Kidney capillary endothelial cell (primary cell): ENCODE results near the gene BCL2.
"Not testable (repeated sequence)": the region's sequence is repeated elsewhere in the genome, so short reads cannot be mapped to it uniquely, and the experiment has no call there.

Source experiments
- DNase-seq: peaks from one replicate; pipeline ENCODE4 v3.0.0-alpha.2; 2018; ENCODE audit warnings: low spot score

BCL2 gene

DNA sequence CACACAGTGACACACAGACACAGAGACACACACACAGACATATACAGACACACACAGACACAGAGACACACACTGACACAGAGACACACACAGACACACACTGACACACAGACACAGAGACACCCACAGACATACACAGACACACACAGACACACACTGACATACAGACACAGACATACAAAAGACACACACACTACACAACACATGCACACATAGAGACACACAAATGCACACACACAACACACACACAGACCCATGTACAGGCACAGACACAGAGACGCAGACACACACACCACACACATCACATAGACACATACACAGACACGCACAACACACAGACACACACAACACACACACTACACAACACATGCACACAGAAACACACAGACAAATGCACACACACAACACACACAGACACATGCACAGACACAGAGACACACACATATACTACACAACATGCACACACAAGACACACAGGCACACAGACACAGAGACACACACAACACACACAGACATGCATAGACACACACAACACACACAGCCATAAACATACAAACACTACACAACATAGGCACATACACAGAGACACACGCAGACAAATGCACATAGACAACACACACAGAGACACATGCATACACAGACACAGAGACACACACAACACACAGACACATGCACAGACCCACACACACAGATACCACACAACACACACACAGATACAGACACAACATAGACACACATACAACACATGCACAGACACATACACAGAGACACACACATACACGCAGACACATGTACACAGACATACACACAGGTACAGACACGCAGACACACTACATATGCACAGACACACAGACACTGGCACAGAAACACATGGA lies 120.5 kb downstream of the BCL2 start:
- no peak for DNase-seq

DNA sequence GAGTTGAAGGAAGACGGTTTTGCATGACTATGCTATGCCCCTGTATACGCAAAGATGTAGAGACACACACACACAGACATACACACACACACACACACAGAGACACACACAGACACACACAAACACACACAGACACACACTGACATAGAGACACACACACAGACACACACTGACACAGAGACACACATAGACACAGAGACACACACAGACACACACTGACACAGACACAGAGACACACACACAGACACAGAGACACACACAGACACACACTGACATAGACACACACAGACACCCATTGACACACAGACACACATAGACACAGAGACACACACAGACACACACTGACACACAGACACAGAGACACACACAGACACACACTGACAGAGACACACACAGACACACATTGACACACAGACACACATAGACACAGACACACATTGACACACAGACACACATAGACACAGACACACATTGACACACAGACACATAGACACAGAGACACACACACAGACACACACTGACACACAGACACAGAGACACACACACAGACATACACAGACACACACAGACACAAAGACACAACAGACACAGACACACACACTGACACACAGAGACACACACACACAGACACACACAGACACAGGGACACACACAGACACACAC lies 121.3 kb downstream of the BCL2 start:
- no peak for DNase-seq

DNA sequence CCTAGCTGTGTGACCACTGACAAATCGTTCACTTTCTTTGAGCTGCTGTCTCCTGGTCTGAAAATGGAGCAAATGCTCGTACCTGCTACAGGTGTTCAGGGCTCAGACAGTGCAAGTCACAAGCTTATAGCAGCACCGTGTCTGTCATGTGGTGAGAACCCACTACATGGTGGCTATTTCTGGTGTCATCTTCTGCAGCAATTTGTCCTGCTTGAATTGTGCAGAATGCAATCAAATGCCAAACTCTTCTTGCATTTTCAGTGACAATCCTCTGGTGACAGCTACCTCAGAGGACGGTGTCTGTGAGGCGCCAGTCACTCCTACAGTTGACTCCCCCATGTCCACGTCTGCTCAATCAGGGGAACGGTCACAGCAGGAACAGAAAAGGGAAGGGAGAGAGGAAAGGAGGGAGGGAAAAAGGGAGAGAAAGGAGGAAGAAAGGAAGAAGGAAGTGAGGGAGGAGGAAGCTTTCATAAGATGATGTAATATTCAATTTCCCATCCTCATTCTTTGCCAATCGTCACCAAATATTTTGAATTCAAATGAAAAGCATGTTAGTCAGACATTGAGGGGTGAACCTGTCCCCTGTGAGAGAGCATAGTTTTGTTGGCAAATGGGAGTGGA lies 122.2 kb downstream of the BCL2 start:
- DNase-seq = no peak

DNA sequence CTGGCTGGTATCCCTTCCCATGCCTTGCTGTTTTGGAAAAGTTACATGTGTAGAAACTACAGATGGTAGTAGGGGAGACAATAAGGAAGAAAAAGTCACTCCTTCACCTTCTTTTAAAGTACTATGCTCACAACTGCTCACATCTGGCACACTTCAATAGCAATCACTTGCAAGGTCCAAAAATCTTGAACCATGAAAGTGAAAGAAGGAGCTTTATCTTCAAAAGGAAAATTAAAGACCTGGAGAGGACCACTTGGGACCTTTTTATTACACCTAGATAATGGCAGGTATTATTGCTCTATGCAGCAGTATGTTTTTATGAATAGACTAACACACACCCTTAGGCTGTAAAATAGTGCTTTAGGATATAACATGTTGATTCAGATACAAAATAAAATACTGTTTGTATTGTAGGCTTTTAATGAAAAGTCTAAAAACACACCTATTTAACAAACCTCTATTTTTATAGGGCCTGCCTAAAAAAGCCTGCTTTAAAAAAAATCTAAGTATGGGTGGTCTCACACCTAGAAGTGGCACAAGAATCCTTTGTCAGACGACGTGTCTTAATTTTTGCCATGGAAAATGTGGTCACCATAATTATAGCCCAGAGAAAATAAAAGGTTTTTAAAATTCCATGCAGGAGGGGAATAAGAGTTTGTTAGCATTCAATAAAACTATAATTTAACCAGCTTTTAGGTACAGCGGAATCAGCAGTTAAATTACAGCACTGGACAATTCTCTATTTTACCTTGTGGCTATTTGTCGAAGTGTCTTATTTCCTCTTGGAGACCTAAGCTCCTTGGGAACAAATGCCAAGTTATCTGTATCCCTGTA lies 124.0 kb downstream of the BCL2 start:
- no peak for DNase-seq

DNA sequence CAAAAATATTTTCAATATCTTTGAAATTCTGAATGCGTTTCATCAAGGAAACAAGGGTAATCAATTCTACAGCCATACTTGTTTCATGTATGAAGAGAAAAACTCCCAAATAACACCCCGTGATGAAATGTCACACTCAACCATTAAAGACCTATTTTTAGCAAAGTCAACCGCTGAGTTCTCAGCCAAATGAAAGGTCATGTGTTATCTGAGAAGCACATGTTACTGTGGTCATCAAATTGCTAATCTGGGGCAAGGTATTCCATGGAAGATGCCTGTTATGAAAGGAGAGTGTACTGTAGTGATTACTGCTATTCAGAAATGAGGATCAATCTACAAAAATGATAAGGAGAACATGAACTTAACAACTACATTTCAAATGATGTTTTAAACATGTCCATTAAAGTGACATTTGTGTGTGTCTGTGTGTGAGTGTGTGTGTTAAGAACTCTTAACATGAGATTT lies 126.7 kb downstream of the BCL2 start:
- DNase-seq = no peak

DNA sequence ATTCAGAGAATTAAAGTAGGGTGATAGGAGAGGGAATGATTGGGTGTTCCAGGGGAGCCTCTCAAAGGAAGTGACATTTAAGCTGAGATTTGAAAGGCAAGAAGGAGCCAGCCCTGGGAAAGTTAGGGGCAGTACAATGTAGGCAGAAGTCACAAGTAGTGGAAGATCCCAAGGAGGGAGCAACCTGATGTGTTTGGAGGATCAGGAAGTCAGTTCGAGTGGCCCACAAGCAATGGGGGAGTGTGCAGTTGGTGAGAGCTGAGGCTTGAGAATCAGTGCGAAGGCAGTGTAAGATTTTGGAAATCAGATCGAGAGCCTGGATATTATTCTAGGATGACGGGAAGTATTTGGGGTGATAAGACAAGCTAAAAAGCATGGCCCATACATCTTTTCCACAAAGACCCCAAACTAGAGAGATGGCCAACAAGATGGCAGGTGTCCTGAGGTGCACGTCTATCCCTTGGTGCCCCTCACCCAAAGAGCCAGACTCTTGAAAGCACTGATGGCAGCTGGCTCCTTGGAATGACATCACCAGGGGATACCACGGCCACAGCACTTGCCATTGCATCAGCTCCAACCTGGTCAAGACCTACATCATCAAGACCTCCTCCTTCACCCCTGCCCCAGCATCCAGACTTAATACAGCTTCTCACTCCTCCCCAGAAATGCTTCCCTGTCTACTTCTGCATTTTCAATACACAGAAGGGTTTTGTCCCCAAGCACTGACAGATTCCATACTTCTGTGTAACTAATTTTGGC lies 127.3 kb downstream of the BCL2 start:
- no peak for DNase-seq

DNA sequence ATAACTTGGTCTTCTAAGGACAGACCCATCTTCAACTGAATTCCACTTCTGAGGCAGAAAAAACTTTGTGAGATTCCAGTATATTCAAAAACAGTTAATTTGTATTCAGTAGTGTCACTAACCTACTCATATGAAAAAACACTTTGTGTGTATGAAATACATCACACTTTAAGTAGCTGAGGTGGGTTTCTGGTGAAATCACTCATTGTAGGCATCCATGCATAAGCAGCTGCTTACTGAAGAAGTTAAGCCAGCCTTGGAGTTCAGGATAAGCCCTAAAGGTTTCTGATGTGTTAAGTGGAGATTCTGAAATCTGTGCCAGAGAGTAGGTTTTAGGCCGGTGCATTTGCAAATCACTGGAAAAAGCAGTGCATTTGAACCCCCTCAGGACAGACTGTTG lies 128.2 kb downstream of the BCL2 start:
- no peak for DNase-seq

DNA sequence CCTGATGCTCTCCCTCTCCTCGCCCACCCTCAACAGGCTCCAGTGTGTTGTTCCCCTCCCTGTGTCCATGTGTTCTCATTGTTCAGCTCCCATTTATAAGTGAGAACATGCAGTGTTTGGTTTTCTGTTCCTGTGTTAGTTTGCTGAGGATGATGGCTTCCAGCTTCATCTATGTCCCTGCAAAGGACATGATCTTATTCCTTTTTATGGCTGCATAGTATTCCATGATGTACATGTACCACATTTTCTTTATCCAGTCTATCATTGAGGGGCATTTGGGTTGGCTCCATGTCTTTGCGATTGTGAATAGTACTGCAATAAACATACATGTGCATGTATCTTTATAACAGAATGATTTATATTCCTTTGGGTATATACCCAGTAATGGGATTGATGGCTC lies 128.7 kb downstream of the BCL2 start:
- DNase-seq = not testable (repeated sequence)

DNA sequence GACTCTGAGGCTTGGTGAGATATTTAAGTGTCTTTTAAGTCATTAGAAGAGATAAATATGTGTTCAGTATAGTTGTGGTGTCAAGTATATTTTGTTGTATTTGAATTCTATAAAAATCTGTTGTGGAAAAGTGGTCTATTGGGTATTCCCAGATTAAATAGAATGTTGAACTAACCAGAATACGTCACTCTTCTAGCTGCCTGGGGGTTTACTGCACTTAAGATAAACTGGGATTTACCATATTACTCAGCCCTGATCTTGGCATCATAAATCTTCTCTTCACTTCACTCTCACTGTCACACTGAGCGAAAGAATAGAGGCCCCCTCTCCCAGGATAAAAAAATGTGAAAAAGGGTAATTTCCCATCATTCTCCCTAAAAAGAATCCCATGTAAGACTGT lies 129.8 kb downstream of the BCL2 start:
- no peak for DNase-seq

DNA sequence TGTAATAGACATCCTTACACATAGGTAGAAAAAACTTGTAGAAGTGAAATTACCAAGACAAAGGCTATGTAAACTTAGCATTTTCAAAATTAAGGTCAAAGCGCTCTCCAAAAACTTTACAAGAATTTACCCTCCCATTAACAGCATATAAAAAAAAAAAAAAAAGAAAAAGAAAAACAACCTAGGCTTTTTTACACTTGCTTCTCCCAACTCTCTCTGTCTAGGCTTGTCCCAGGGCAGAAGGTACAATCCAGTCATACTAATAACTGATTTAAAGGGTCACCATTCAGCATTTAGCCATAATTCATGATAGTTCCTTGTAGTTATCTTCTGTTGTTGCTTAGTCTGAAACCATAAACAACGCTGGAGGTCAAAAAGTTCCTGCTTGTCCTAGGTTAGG lies 130.5 kb downstream of the BCL2 start:
- no peak for DNase-seq

DNA sequence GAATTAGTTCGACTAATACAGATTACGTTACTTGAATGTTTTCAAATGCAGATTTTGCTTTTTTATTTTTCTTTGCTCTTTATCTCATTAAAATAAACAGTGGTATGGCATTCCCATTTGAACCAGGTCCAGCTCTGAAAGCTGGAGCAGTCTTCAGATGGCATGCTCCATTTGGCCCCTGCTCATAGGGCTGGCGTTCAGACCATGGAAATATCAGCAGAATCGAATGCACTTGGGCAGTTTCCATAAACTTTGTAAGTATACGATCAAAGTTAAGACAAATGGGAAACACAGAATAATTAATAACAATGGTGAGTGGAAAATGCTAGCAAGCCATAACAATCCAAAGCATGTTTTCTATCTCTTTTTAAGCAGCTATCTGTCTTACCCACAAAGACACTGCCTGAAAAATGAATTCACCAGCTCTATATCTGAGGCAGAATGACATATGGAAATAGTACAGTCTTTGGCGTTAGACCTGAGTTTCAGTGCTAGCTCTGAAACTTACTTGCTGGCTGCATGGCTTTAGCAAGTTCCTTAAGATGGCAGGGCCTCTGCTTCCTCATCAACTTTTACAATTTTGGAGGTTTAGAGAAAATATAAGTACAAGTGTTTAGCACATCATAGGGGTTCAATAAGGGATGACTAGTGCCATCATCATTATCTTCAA lies 131.6 kb downstream of the BCL2 start:
- DNase-seq = no peak

DNA sequence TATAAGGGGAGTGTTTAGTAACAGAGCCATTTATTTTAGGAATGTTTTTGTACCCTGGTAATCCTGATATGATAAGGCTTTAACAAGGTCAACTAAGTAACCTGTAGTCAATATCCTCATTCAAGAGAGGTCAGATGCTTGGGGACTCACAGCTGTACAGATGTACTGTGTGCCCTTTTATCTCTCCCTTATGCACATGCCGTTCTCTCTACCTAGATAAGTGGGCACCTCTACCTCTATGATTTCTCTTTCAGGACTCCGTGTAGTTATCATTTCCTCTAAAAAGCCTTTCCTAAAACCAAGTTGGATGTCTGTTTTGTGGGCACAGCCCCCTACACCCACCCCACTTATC lies 132.4 kb downstream of the BCL2 start:
- DNase-seq = no peak

DNA sequence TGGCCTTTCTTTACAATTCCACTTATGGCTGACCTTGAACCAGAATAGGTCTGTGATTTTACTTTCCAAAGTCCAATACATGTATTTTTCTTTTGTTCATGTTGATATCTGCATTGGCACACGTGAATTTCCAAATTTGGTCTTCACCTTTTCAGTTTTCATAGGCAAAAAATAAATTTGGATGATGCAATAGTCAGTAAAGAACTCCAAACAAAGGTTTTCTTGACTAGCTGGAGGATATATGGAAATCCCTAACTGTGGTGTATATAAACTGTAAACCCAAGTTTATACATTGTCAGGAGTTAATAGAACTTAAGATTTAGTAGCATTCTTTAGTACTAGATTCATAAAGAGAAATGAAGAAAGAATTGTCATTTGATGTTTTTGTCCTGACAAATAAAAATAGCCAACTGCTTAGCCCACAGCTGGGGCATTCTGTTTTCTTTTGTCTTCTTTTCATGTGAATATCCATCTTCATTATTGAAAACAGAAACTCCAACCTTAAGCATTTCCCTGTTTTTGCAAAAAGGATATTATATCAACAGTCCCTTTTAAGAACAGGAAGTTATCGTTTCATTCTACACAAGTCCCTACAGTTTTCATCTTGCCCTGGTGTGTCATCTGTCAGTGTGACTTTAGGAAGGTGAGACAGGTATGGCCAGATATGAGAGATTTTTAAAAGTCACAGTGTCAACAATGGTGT lies 132.9 kb downstream of the BCL2 start:
- DNase-seq = no peak

DNA sequence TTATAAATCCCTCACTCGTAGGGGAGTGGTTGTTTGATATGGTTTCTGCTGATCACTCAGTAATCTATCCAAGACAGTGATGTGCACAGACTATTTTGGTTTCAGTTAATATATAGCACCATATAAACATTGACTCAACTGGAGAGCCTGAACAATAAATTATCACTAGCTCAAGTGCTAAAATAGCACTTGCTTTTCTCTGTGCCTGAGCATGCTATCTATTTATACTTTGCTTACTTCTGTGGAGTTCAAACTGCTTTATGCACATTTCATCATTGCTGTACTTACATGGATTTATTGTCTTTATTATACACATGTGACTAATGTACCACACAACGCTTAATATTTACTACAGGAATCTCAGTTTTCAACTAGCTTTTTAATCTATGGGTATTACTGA lies 133.6 kb downstream of the BCL2 start:
- no peak for DNase-seq

DNA sequence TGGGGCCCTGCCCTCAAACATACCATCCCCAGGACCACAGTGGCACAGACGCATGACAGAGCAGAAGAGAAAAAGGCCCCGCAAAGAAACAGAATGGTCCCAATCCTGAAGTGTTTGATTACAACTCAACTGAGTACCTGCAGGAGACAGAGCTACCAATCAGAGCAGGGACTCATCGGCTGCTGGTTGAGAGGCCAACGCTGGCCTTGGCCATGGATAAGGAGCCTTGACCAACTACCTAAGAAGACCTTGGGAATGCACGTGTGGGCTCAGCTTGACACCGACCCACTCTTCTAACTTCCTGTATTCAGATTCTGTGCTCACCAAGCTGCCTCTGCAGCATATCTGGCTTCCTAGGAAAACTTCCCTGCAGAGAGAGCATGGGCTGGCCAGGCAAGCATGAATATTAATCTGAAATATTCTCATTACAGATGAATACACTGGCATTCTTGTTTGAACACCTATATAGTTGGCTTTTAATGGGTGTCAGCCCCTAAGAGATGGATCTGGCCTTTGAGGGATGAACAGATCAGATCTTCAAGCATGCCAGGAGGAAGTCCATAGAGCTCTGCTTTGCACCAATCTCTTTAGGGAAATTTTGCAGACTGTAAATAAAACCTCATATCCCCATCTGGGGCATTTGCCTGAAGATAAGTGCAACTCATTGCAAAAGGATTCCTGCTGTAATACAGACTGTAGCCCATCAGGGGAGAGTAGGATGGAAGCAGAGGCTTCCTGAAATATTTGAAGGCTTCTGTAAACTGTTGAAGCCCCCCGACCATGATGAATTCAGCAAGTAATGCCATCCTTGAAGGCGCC lies 135.4 kb downstream of the BCL2 start:
- no peak for DNase-seq

DNA sequence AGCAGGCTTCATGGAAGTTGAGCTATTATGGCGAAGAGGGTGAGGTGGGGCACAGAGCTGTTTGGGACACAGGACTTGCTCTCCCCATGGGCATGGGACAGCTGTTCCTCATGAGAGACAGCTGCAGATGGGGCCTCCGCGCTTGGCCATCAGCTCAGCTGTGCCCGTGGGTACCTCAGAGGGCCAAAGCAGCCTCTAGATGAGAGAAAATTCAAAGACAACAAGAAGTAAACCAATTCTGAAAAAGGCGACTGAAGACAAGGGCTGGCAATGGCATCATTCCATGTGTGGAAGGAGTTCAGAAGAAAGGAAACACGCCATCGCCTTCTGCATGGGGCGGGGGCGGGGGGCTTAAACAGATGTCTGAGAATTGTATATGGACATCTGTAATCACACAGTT lies 136.2 kb downstream of the BCL2 start:
- DNase-seq = no peak

DNA sequence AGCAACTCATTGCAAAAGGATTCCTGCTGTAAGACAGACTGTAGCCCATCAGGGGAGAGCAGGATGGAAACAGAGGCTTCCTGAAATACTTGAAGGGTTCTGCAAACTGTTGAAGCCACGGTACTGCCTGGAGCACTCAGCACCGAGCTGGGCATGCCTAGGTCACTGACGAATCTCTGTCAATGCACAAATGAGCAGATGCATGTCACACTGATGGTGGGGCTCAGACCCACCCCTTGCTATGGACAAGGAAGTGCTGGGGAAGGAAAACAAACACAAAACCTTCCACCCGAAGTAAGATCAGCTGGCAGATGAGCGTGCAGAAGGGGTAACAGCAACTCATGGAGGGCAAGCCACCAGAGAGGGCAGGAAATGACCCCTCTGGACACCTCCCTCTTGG lies 136.7 kb downstream of the BCL2 start:
- no peak for DNase-seq

DNA sequence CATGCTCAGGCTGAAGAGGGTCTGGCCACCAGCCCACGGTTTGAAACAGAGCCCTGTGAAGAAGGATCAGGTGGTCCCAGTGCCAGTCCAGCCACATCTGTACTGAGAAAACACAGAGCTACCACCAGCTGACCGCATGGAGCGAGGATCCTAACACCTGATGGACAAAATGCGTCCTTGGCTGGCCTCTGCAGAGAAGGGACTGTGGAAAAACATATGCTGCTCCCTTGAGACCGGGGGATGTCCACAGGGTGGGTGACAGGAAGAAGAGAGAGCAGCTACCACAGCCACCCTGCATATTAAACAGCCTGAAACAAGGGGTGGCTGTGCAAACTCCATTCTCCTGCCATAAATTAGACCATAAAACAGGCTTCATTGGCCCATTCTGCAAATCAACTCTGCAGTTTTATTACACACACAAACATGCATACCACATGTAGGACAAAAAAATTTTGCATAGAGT lies 137.2 kb downstream of the BCL2 start:
- no peak for DNase-seq

DNA sequence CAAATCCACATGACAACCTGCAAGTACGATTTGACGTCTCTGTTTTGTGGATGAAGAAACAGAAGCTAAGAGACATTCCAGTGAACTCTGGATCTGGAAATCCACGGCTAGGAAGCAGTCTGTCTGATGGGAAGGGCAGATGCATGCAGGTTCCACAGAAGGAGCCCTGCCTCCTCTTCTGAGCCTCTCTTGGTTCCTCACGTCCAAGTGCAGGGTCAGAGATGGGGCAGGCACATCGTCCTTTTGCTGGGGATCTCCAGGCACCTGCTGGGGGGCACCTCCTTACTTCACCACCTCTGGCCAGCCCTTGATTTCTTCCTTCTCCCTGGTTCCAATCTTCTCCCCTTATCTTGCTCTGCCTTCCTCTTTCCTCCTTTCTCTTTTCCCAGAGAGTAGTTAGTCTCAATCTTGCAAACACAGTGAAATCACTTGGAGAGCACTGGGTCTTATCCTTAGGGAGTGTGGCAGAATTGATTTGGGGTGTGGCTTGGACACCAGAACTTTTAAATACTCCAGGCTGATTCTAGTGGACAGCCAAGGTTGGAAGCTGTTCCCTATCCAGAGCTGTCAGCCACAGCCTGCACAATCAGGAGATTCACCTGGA lies 137.8 kb downstream of the BCL2 start:
- DNase-seq = no peak
